GM23248 (cell line): ENCODE data around the gene OR5C1.

Experiments
- EZH2 ChIP-seq: fragments of 200-600 bp; sonication (generic); IDR thresholded peaks from 2 replicates; pipeline ENCODE4 v1.6.1; 2018; ENCODE audit warnings: antibody characterized with exemption, mild to moderate bottlenecking; ENCODE audit not compliant: insufficient read depth, poor library complexity, severe bottlenecking
- EZH2phosphoT487 ChIP-seq: fragments of 200-600 bp; sonication (generic); IDR thresholded peaks from 2 replicates; pipeline ENCODE4 v1.6.1; 2018; ENCODE audit warnings: antibody characterized with exemption, moderate library complexity, mild to moderate bottlenecking, low read depth; ENCODE audit not compliant: insufficient read depth

DNA sequence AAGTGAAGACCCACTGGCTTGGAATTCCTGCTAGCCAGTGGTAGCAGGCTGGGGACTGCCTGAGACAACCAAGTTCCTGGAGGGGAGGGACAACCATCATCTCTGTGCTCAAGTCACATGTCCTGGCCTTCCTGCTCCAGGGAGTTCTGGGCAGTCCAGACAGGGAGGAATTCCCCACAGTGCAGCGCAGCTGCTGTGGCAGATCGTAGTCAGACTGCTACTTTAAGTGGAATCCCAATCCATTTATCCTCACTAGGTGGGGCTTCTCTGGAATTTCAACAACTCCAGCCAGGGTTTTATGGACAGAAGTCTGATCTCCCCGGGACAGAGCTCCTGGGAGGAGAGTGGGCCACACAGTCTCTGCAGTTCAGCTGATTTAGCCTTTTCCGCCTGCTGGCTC, 20.9 kb upstream of the OR5C1 start:
- TF ChIP-seq EZH2: no peak
- TF ChIP-seq EZH2phosphoT487: no peak
